WERI-Rb-1 (cell line): ENCODE measurements around the gene ETDC.
"Not testable (repeated sequence)": the region's sequence is repeated elsewhere in the genome, so short reads cannot be mapped to it uniquely, and the experiment has no call there.

Source experiments
- DNase-seq: peaks from one replicate; pipeline ENCODE4 v3.0.0-alpha.2; 2020
- H3K27ac ChIP-seq: fragments of 250-450 bp; sonication (Bioruptor Pico); 2 replicates; pipeline ENCODE4 v1.5.1; 2020; ENCODE audit warnings: mild to moderate bottlenecking, moderate library complexity
- H3K27me3 ChIP-seq: fragments of 250-450 bp; sonication (Bioruptor Pico); 2 replicates; pipeline ENCODE4 v1.5.1; 2021; ENCODE audit warnings: mild to moderate bottlenecking, low read depth, moderate library complexity; ENCODE audit not compliant: insufficient read depth, severe bottlenecking
- H3K36me3 ChIP-seq: fragments of 250-450 bp; sonication (Bioruptor Pico); 2 replicates; pipeline ENCODE4 v1.5.1; 2020; ENCODE audit warnings: mild to moderate bottlenecking, moderate library complexity
- H3K4me3 ChIP-seq: 2 replicates; pipeline ENCODE4 v1.5.1; 2011; ENCODE audit warnings: low read depth, mild to moderate bottlenecking, control low read depth, low read length
- H3K9me3 ChIP-seq: fragments of 250-450 bp; sonication (Bioruptor Pico); 2 replicates; pipeline ENCODE4 v1.5.1; 2021; ENCODE audit warnings: mild to moderate bottlenecking, moderate library complexity; ENCODE audit not compliant: severe bottlenecking
- CTCF ChIP-seq: IDR thresholded peaks from 2 replicates; pipeline ENCODE4 v1.5.1; 2011; ENCODE audit warnings: low read depth, mild to moderate bottlenecking, control low read depth, inconsistent platforms, low read length

The ETDC gene

GRCh38 chrX:135309430-135309923 lies at the start of gene ETDC:
Gene ETDC (plus strand): TSS chrX:135309480. CDS start chrX:135309480, 0 bp downstream.
- TF ChIP-seq CTCF, result no peak
- H3K27ac ChIP-seq, result no peak within 1 kb of the TSS
- no peak for DNase-seq
- H3K4me3 ChIP-seq, result no peak within 1 kb of the TSS
- H3K27me3 ChIP-seq, result peaks cover 2% of the 10 kb centered on the region
- no peaks in the 10 kb centered on the region for H3K36me3 ChIP-seq
- H3K9me3 ChIP-seq, result no peaks in the 10 kb centered on the region

GRCh38 chrX:135260976-135261375 lies 48.3 kb upstream of the ETDC start:
- peaks cover 49% of the 10 kb centered on the region for H3K27me3 ChIP-seq
- not testable (repeated sequence) for H3K4me3 ChIP-seq, DNase-seq, H3K36me3 ChIP-seq, H3K27ac ChIP-seq, H3K9me3 ChIP-seq

GRCh38 chrX:135263376-135263775 lies 45.9 kb upstream of the ETDC start:
- not testable (repeated sequence) for H3K36me3 ChIP-seq, DNase-seq, H3K27ac ChIP-seq, H3K4me3 ChIP-seq, H3K9me3 ChIP-seq
- peaks cover 37% of the 10 kb centered on the region for H3K27me3 ChIP-seq

GRCh38 chrX:135264206-135264605 lies 45.1 kb upstream of the ETDC start:
- no peak for TF ChIP-seq CTCF
- peaks cover 6% of the 10 kb centered on the region for H3K9me3 ChIP-seq
- DNase-seq, result no peak
- no peak overlapping the region for H3K4me3 ChIP-seq
- peaks cover 40% of the 10 kb centered on the region for H3K27me3 ChIP-seq
- H3K36me3 ChIP-seq, result no peaks in the 10 kb centered on the region
- H3K27ac ChIP-seq, result no peak overlapping the region

GRCh38 chrX:135273162-135273561 lies 36.1 kb upstream of the ETDC start:
- no peaks in the 10 kb centered on the region for H3K36me3 ChIP-seq
- H3K4me3 ChIP-seq, result no peak overlapping the region
- TF ChIP-seq CTCF, result no peak
- H3K27me3 ChIP-seq, result peaks cover 20% of the 10 kb centered on the region
- no peak overlapping the region for H3K27ac ChIP-seq
- DNase-seq, result no peak
- H3K9me3 ChIP-seq, result peaks cover 3% of the 10 kb centered on the region

- no peak for TF ChIP-seq CTCF
- Histone ChIP-seq H3K9me3 (peaks cover 3% of the 10 kb centered on the region), H3K27me3 (peaks cover 11% of the 10 kb centered on the region), H3K36me3 (no peaks in the 10 kb centered on the region), H3K4me3 (no peak overlapping the region), H3K27ac (no peak overlapping the region)
- DNase-seq, result no peak
These were observed 33.3 kb upstream of the ETDC start for GRCh38 chrX:135275973-135276372.

GRCh38 chrX:135287266-135287823 lies 21.9 kb upstream of the ETDC start:
- no peak for DNase-seq
- H3K27me3 ChIP-seq, result no peaks in the 10 kb centered on the region
- no peak overlapping the region for H3K27ac ChIP-seq
- TF ChIP-seq CTCF, result no peak
- H3K9me3 ChIP-seq, result peaks cover 9% of the 10 kb centered on the region
- H3K4me3 ChIP-seq, result no peak overlapping the region
- no peaks in the 10 kb centered on the region for H3K36me3 ChIP-seq
